ENCODE measurements around the gene OXA1L. TPM values are rescaled to one million over a fixed set of nuclear protein-coding genes. Genes with fewer than 3 reads are reported as not detected.

Gene OXA1L
- total RNA-seq, 2 donors from 2014 or later, result 73.2 to 83.5 TPM

GRCh38 chr14:22767323-22767589 is 768 bp downstream of the OXA1L start:
- ATAC-seq, result no peak
- peak overlapping the region; percentile 50 to 94 for H3K4me3 ChIP-seq
- peaks cover 28% of the 10 kb centered on the region for H3K4me1 ChIP-seq
- peaks cover 12 to 26% of the 10 kb centered on the region in 2 donors for H3K36me3 ChIP-seq (replicated peaks in 1 of 2; ENCODE audit: insufficient read depth in 1 of 2, low read depth in 2 of 2)
- TF ChIP-seq CTCF (IDR thresholded peaks at IDR 0.05) (no peak), POLR2A (IDR thresholded peaks at IDR 0.05) (no peak)
- no peak for DNase-seq
- intact Hi-C loops (cut with DNase I), result no loop called here
- H3K27ac ChIP-seq, result peak overlapping the region in 3 of 4 donors; percentile 77 to 81 (median 78)
- 0 to 4% methylated on average over 6 of the region's 6 CpGs for WGBS, 2 donors
- peaks cover 0 to under 1% (median 0%) of the 10 kb centered on the region in 3 donors for H3K9me3 ChIP-seq
- no peaks in the 10 kb centered on the region for H3K27me3 ChIP-seq

GRCh38 chr14:22768947-22769346 is 2.5 kb downstream of the OXA1L start:
- Histone ChIP-seq H3K36me3 (replicated peaks in 1 of 2; ENCODE audit: insufficient read depth in 1 of 2, low read depth in 2 of 2) (peaks cover 12 to 31% of the 10 kb centered on the region in 2 donors), H3K9me3 (no peaks in the 10 kb centered on the region), H3K4me1 (peaks cover 28% of the 10 kb centered on the region), H3K4me3 (no peak overlapping the region), H3K27me3 (no peaks in the 10 kb centered on the region), H3K27ac (no peak overlapping the region)
- no peak for DNase-seq
- no peak for TF ChIP-seq CTCF (IDR thresholded peaks at IDR 0.05)
- TF ChIP-seq POLR2A (IDR thresholded peaks at IDR 0.05), result no peak
- intact Hi-C loops (cut with DNase I), result no loop called here
- no peak for ATAC-seq
- WGBS, 2 donors, result 87 to 91% methylated on average over 4 of the region's 4 CpGs

- peaks cover 12 to 31% of the 10 kb centered on the region in 2 donors for H3K36me3 ChIP-seq (replicated peaks in 1 of 2; ENCODE audit: insufficient read depth in 1 of 2, low read depth in 2 of 2)
- intact Hi-C loops (cut with DNase I), result no loop called here
- 70 to 74% methylated on average over 2 of the region's 2 CpGs for WGBS, 2 donors
These were observed 2.9 kb downstream of the OXA1L start for GRCh38 chr14:22769369-22769768.

GRCh38 chr14:22770481-22771187 is 4.1 kb downstream of the OXA1L start:
- intact Hi-C loops (cut with DNase I), result no loop called here
- TF ChIP-seq CTCF (IDR thresholded peaks at IDR 0.05) (no peak), POLR2A (IDR thresholded peaks at IDR 0.05) (no peak)
- DNase-seq, result peak in 1 of 4 donors; percentile 13

More at GRCh38 chr14:22769369-22769768, 2.9 kb downstream of the OXA1L start:
- DNase-seq, result no peak
- Histone ChIP-seq H3K4me1 (peaks cover 28% of the 10 kb centered on the region), H3K4me3 (no peak overlapping the region), H3K27me3 (no peaks in the 10 kb centered on the region), H3K9me3 (no peaks in the 10 kb centered on the region), H3K27ac (no peak overlapping the region)
- ATAC-seq, result no peak
- TF ChIP-seq CTCF (IDR thresholded peaks at IDR 0.05) (no peak), POLR2A (IDR thresholded peaks at IDR 0.05) (no peak)

GRCh38 chr14:22772725-22773124 is 6.2 kb downstream of the OXA1L start:
- Histone ChIP-seq H3K4me1 (peaks cover 9% of the 10 kb centered on the region), H3K4me3 (no peak overlapping the region), H3K27ac (no peak overlapping the region), H3K36me3 (replicated peaks in 1 of 2; ENCODE audit: insufficient read depth in 1 of 2, low read depth in 2 of 2) (peaks cover 12 to 32% of the 10 kb centered on the region in 2 donors), H3K27me3 (no peaks in the 10 kb centered on the region), H3K9me3 (no peaks in the 10 kb centered on the region)
- no peak for ATAC-seq
- intact Hi-C loops (cut with DNase I), result no loop called here
- WGBS, 2 donors, result 91 to 95% methylated on average over 1 of the region's 1 CpG
- TF ChIP-seq CTCF (IDR thresholded peaks at IDR 0.05) (no peak), POLR2A (IDR thresholded peaks at IDR 0.05) (no peak)
- DNase-seq, result no peak

More at GRCh38 chr14:22770481-22771187, 4.1 kb downstream of the OXA1L start:
- ATAC-seq, result no peak
- Histone ChIP-seq H3K27ac (no peak overlapping the region), H3K4me1 (peaks cover 21% of the 10 kb centered on the region), H3K27me3 (no peaks in the 10 kb centered on the region), H3K36me3 (replicated peaks in 1 of 2; ENCODE audit: insufficient read depth in 1 of 2, low read depth in 2 of 2) (peaks cover 12 to 32% of the 10 kb centered on the region in 2 donors), H3K9me3 (no peaks in the 10 kb centered on the region), H3K4me3 (no peak overlapping the region)
- WGBS, 2 donors, result 71 to 76% methylated on average over 8 of the region's 8 CpGs
